HL-60 (cell line): Measurements from ENCODE around the gene TAGLN.

Experiments used
- CTCF ChIP-seq: IDR thresholded peaks from one replicate; pipeline ENCODE4 v1.5.1; 2011; ENCODE audit warnings: low read length, control low read depth, inconsistent platforms; ENCODE audit not compliant: insufficient read depth
- GABPA ChIP-seq: IDR thresholded peaks from 2 replicates; pipeline ENCODE4 v1.6.1; 2012; ENCODE audit warnings: low read depth
- POLR2AphosphoS5 ChIP-seq: IDR thresholded peaks from 2 replicates; pipeline ENCODE4 v1.6.1; 2012; ENCODE audit warnings: low read depth
- REST ChIP-seq: IDR thresholded peaks from 2 replicates; pipeline ENCODE4 v1.6.1; 2012; ENCODE audit warnings: low read depth; ENCODE audit not compliant: insufficient replicate concordance

DNA sequence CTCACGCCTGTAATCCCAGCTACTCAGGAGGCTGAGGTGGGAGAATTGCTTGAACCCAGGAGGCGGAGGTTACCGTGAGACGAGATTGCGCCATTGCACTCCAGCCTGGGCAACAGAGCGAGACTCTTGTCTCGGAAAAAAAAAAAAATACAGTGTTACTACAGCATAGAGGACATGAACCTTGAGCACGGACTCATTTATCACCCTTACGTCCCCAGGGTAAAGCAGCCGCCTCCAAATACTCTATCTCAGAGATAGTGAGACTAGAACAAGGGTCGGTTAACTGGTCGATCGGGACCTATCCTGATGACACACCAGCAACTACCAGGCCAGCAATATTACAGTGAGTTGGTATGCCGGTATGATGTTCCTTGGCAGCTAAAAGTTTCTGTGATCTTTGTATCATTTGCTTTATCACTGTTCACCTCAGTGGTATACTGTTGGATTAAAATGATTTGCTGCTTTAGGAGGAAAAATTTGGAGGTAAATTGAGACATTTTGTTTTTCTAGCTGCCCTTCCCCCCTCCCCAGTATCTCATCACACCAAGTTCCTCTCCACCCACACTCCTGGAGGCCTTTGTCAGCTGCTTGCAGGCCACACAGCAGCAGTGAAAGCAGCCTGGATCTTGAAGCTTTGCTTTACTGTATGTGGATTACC lies 27.6 kb upstream of the TAGLN start:
- TF ChIP-seq CTCF (no peak), REST (no peak), POLR2AphosphoS5 (no peak), GABPA (no peak)
